Middle frontal gyrus (tissue), 1 donor: ENCODE measurements around the gene EGR1.
A peak's percentile ranks its signal among the peaks of the same experiment; 100 is the strongest.

ENCODE experiments used
- DNase-seq: peaks from one replicate; pipeline ENCODE4 v3.0.0-alpha.2; 2015; ENCODE audit warnings: low spot score; ENCODE audit errors: extremely low spot score

Gene EGR1

DNA sequence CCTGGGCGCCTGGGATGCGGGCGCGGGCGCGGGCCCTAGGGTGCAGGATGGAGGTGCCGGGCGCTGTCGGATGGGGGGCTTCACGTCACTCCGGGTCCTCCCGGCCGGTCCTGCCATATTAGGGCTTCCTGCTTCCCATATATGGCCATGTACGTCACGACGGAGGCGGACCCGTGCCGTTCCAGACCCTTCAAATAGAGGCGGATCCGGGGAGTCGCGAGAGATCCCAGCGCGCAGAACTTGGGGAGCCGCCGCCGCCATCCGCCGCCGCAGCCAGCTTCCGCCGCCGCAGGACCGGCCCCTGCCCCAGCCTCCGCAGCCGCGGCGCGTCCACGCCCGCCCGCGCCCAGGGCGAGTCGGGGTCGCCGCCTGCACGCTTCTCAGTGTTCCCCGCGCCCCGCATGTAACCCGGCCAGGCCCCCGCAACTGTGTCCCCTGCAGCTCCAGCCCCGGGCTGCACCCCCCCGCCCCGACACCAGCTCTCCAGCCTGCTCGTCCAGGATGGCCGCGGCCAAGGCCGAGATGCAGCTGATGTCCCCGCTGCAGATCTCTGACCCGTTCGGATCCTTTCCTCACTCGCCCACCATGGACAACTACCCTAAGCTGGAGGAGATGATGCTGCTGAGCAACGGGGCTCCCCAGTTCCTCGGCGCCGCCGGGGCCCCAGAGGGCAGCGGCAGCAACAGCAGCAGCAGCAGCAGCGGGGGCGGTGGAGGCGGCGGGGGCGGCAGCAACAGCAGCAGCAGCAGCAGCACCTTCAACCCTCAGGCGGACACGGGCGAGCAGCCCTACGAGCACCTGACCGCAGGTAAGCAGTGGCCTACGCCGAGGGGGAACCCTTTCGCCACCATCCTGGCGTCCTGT lies at the start of gene EGR1:
EGR1 (plus strand) TSS at position 219 of the 864 bp plus-strand sequence; CDS start at position 502, 283 bp downstream.
- DNase-seq = peak; percentile 92

DNA sequence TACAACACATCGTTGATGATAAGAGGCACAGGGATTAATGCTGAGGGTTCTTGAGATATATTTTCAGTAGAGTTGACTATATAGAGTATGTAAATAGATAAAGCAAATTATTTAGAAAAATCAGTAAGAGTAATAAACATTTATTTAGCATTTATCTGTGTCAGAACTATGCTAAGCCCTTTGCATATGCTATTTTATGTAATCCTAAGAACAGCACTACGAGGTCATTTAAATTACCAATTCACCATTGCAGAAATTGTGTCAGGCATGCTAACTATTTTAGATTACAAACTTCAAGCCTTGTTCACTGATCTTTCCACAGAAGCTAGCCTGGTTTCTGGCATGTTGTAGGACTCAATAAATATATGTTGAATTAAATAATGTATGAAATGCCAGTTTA lies 46.8 kb upstream of the EGR1 start:
- no peak for DNase-seq

DNA sequence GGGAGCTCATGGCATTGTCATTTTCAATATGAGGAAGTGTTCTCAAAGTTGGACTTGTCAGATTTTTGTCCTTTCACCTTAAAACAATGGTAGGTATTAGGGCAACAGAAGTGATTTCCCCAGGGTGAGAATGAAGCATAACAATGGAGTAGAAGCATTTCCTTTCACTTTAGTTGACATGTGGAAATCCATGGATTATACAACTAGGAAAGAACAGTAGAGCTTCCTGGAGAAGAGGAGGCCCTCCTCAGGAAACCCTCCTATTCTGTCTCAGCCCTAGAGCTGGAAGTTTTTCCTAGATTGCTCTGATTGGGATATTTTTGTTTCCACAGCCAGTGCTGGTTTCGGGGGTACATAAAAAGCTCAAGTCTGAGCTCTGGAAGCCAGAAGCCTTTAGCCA lies 40.2 kb upstream of the EGR1 start:
- DNase-seq = no peak

- no peak for DNase-seq
Measured at GRCh38 chr5:138435943-138436342, 29.3 kb upstream of the EGR1 start.

- no peak for DNase-seq
Measured at GRCh38 chr5:138438003-138438723, 27.1 kb upstream of the EGR1 start.

DNA sequence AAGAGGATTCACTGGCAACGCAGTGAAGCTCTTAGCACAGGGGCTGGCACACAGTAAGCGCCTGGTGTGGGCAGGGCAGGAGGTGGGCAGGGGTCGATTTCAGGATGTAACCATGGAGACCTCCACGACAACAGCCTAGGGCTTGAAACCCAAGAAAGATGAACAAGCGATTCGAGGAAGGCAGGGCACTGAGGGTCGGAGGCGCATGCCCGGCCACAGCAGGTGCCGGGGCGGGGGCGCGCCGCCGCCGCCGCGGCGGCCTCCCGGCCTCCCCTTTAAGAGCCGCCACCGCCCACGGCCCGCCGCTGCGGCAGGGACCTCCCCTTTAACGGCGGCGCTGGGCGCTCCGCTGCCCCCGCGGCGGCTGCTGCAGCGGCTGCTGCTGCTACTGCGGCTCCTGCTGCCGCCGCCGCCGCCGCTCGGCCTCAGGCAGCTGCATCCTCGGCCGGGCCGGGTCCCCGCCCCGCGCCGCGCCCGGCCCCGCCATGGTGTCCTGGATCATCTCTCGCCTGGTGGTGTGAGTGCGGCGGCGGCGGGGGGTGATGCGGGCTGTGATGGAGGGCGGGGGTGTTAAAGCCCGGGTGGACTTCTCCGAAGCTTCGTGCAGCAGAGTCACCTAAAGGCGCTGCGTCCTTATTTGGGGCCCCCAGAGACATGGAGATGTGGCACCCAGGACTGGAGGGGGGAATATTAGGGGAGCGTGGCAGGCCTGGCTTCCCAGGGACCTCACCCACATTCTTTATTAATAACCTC lies 26.4 kb upstream of the EGR1 start, which contains the start of gene REEP2:
REEP2 (plus strand) TSS at position 334 of the 753 bp plus-strand sequence; CDS start at position 486, 152 bp downstream.
- DNase-seq = no peak

DNA sequence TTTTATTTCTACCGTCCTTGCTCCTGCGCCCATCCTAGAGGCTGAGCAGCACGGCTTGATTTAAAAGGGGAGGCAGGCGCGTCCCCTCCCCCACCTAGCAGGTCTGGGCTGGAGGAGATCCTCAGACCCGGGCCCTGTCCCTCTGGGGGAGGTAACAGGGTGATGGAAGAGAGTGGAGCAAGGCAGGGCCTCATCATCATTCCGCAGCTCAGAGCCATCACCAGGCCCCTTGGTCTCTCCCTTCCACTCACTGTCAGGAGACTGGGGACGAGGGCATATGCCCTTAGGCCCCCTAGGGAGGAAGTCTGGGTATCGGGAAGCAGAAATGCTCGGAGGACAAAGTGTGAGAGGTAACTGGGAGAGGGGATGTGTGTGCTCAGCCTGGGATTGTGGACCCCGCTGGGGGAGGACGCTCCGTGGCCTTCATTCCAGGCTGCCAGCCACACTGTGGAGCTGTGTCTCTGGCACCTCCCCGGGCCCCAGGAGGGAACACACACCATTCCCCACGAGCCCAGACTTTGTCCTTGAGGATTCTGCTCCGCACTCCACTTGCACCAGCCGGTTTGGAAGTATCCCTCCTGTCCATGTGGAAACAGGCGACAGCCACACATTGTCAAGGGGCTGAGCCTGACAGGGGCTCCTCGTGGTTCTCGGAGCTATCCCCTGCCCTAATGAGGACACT lies 25.7 kb upstream of the EGR1 start:
- DNase-seq = no peak

- DNase-seq = no peak
Measured at GRCh38 chr5:138440159-138441073, 24.9 kb upstream of the EGR1 start.

DNA sequence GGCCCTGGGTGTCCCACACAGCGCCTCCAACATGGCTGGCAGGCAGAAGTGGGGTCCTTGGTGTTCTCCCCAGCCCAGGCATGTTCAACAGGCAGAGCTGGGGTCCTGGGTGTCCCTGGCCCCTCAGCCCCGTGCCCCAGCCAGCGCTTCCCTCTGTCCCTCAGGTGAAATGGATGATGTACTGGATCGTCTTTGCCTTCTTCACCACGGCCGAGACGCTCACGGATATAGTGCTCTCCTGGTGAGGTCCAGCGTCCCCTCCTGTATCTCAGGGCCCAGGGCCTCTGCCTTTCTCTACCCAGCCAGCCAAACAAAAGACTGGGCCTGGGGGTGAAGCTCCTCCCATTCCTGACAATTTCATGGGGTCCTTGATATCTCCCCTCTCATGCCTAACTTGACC lies 24.1 kb upstream of the EGR1 start:
- DNase-seq = no peak

DNA sequence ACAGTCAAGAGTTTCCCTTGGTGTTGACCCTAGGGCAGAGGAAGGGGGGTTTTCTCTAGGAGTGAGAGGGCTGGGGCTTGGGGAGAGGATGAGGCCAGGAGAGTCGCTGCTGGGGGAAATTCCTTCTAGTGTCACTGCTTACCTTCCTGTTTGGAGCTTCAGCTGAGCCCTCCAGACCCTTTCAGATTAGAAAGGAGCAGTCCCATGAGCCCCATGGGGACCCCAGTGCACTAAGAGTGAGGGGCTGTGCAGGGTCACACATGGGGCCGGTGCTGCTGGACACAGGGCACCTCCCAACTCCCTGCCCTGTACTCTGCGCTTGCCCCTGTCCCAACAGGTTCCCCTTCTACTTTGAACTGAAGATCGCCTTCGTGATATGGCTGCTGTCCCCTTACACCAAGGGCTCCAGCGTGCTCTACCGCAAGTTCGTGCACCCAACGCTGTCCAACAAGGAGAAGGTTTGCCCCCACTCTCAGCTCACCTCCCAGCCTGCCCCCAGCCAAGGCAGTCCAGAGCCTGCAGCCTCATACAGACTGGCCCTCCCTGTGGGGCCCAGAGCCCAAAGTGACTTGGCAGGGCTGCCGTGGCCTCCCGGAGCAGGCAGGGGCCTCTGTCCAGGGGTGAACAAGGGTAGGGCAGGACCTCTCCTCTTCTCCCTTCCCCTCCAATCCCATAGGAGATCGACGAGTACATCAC lies 21.1 kb upstream of the EGR1 start:
- no peak for DNase-seq

GRCh38 chr5:138444774-138445546 lies 20.3 kb upstream of the EGR1 start:
- no peak for DNase-seq

- no peak for DNase-seq
Measured at GRCh38 chr5:138445547-138446271, 19.6 kb upstream of the EGR1 start.

DNA sequence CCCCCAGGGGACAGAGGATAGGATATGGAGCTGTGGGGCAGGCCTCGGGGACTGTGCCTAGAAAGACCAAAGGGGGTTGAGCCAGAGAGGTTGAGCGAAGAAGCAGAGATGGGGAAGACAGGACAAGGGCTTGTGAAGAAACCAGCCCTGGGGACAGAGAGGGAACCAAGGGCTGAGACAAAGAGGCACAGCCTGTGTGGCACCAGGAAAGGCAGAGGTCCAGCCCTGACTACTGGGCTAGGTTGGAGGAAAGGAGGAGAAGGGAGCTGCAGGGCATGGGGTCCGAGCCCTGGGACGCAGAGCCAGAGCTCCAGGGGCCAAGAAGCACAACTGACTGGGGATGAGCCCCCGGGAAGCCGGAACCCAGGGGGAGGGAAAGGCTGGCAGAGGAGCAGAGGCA lies 17.2 kb upstream of the EGR1 start:
- DNase-seq = no peak

GRCh38 chr5:138448481-138449398 lies 16.5 kb upstream of the EGR1 start:
- DNase-seq = no peak

DNA sequence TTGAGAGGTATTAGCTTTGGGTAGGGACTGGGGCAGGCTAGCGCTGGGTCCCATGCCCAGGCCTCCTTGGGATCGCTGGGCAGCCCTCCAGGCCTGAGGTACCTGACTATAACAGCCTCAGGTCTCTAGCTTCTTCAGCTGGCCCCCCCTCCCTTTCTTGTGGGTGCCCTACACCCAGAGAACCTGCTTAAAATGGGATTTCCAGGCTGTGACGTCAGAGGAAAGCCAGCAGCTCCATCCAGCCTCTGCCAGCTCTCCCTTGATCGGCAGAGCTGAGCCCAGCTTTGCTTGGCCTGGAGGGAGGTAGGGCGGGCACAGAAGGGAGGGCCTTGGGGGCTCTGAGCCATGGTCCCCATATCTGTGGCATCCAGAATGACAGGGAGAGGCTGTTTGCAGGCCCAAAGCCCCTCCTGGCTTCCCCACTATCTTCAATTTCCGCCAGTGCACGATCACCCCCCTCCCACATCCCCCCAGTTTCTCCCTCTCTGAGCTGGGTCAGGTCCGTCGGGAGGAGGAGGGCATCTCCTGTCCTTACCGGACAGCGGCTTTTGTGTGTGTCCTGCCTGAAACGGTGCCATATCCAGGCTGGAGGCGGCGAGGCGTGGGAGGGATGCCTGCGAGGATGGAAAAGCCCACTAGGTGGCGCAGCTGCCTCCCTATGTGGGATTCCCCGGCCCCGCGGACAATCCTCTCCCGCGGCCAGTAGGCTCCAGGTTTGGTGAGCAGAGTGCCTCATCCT lies 15.6 kb upstream of the EGR1 start:
- peak; percentile 70 for DNase-seq

DNA sequence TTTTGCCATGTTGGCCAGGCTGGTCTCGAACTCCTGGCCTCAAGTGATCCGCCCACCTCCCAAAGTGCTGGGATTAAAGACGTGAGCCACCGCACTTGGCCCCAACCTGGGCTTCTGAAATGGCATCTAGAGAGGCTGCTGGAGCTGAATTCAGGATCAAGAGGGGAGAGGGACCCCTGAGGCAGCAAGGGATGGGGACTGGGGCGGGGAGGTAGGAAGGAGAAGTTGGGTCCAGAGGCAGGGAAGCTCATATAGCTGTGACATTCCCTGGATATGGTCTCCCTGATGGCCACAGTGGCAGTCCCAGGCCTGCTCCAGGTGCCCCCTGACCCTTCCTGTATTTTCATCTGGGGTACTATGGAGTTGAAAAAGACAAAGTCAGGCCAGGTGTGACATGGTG lies 14.3 kb upstream of the EGR1 start:
- no peak for DNase-seq
